ENCODE results near the gene MARVELD3.
"Not testable (repeated sequence)": the region's sequence is repeated elsewhere in the genome, so short reads cannot be mapped to it uniquely, and the experiment has no call there.

MARVELD3 gene, protein sequence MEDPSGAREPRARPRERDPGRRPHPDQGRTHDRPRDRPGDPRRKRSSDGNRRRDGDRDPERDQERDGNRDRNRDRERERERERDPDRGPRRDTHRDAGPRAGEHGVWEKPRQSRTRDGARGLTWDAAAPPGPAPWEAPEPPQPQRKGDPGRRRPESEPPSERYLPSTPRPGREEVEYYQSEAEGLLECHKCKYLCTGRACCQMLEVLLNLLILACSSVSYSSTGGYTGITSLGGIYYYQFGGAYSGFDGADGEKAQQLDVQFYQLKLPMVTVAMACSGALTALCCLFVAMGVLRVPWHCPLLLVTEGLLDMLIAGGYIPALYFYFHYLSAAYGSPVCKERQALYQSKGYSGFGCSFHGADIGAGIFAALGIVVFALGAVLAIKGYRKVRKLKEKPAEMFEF

GRCh38 chr16:71626018-71626857 lies at the start of gene MARVELD3:
TSS of gene MARVELD3 (plus strand) at chr16:71626184. CDS start at chr16:71626230, 46 bp downstream.
- Histone ChIP-seq H3K36me3 (no peaks in the 10 kb centered on the region), H3K4me2 (no peak within 1 kb of the TSS), H3K27ac (no peak within 1 kb of the TSS), H4K20me1 (no peaks in the 10 kb centered on the region), H3K9ac (no peak within 1 kb of the TSS), H3K4me3 (no peak within 1 kb of the TSS), H3K4me1 (peaks cover 19% of the 10 kb centered on the region), H3K27me3 (no peaks in the 10 kb centered on the region), H3K9me3 (peaks cover 11% of the 10 kb centered on the region)
- TF ChIP-seq Cebpa-rat (IDR thresholded peaks at IDR 0.05) = no peak

DNA sequence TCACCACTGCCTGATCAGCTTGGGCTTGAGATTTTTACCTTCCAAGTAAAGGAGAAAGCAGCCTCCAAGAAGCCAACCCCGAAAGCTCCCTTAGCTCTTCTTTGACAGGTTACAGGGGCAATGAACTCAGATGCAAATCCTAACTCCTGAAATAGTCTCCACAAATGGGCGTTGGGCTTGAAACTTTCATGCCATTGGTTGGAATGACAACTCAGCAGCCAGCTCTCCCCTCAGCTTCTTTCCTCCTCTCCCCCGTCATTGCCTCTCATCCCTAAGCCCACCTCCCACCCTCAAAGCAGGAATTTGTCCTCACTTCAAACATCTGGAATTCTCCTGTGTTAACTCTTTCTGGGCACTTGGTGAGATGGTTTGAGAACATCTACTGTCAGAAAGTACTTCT lies 49.0 kb upstream of the MARVELD3 start, which contains the start of gene TAT:
Gene TAT (minus strand): TSS at position 122 of the 400 bp plus-strand sequence. CDS start 677 bp downstream, outside the sequence.
- H3K9ac ChIP-seq = no peak within 1 kb of the TSS
- H3K4me2 ChIP-seq = no peak within 1 kb of the TSS
- H4K20me1 ChIP-seq = no peaks in the 10 kb centered on the region
- no peaks in the 10 kb centered on the region for H3K9me3 ChIP-seq
- H3K27me3 ChIP-seq = no peaks in the 10 kb centered on the region
- TF ChIP-seq Cebpa-rat (IDR thresholded peaks at IDR 0.05) = no peak
- no peak within 1 kb of the TSS for H3K4me3 ChIP-seq
- no peaks in the 10 kb centered on the region for H3K4me1 ChIP-seq
- H3K36me3 ChIP-seq = no peaks in the 10 kb centered on the region
- H3K27ac ChIP-seq = no peak within 1 kb of the TSS

DNA sequence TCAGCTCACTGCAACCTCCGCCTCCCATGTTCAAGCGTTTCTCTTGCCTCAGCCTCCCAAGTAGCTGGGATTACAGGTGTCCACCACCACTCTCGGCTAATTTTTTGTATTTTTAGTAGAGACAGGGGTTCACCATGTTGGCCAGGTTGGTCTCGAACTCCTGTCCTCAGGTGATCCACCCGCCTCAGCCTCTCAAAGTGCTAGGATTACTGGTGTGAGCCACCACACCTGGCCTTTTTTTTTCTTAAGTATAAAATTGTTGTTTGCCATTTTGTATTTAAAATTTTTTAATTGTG lies 43.5 kb upstream of the MARVELD3 start:
- H3K4me2 ChIP-seq, H3K27ac ChIP-seq, H3K9me3 ChIP-seq, H3K9ac ChIP-seq, H3K4me1 ChIP-seq, H3K27me3 ChIP-seq, H4K20me1 ChIP-seq, H3K4me3 ChIP-seq, H3K36me3 ChIP-seq: not testable (repeated sequence)

DNA sequence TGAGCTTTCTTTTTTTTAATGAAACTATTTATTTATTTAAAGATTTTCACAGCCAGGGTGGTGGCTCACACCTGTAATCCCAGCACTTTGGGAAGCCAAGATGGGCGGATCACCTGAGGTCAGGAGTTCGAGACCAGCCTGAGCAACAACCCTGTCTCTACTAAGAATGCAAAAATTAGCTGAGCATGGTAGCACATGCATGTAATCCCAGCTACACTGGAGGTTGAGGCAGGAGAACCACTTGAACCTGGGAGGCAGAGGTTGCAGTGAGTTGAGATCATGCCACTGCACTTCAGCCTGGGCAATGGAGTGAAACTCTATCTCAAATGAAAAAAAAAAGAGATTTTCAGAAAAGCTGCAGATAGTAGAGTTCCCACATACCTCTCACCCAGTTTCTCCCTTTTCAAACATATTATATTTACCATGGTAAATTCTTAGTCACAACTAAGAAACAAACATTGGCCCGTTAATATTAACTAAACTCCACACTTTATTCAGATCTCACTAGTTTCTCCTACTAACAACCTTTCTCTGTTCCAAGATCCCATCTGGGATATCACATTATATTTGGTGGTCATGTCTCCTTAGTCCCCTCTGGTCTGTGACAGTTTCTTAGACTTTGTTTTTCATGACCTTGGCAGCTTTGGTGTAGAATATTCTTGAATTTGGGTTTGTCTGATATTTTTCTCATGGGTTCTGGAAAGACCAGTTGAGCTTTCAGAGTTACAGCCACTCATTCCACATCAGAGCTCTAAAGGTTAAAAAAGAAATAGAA lies 41.3 kb upstream of the MARVELD3 start:
- no peak overlapping the region for H3K27ac ChIP-seq
- peaks cover 21% of the 10 kb centered on the region for H3K4me1 ChIP-seq
- H3K27me3 ChIP-seq = no peaks in the 10 kb centered on the region
- no peak overlapping the region for H3K9ac ChIP-seq
- H4K20me1 ChIP-seq = no peaks in the 10 kb centered on the region
- no peaks in the 10 kb centered on the region; the same call in 1 of the 2 replicates for H3K9me3 ChIP-seq
- no peak overlapping the region for H3K4me2 ChIP-seq
- no peak for TF ChIP-seq Cebpa-rat (IDR thresholded peaks at IDR 0.05)
- no peaks in the 10 kb centered on the region for H3K36me3 ChIP-seq
- H3K4me3 ChIP-seq = no peak overlapping the region

- no peaks in the 10 kb centered on the region; the same call in 1 of the 2 replicates for H3K9me3 ChIP-seq
- H3K36me3 ChIP-seq = no peaks in the 10 kb centered on the region
- no peak overlapping the region for H3K9ac ChIP-seq
- TF ChIP-seq Cebpa-rat (IDR thresholded peaks at IDR 0.05) = no peak
- H4K20me1 ChIP-seq = no peaks in the 10 kb centered on the region
- no peak overlapping the region for H3K4me2 ChIP-seq
- no peak overlapping the region for H3K4me3 ChIP-seq
- H3K27me3 ChIP-seq = no peaks in the 10 kb centered on the region
- H3K4me1 ChIP-seq = peaks cover 21% of the 10 kb centered on the region
- H3K27ac ChIP-seq = no peak overlapping the region
These were observed 40.7 kb upstream of the MARVELD3 start for GRCh38 chr16:71585318-71585703.

DNA sequence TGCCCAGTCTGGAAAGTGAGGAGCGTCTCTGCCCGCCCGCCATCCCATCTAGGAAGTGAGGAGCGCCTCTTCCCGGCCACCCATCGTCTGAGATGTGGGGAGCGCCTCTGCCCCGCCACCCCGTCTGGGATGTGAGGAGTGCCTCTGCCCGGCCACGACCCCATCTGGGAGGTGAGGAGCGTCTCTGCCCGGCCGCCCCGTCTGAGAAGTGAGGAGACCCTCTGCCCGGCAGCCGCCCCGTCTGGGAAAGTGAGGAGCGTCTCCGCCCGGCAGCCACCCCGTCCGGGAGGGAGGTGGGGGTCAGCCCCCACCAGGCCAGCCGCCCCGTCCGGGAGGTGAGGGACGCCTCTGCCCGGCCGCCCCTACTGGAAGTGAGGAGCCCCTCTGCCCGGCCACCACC lies 36.6 kb upstream of the MARVELD3 start:
- H3K27ac ChIP-seq, H4K20me1 ChIP-seq, H3K9ac ChIP-seq, H3K27me3 ChIP-seq, H3K36me3 ChIP-seq, H3K9me3 ChIP-seq, H3K4me3 ChIP-seq, H3K4me2 ChIP-seq: not testable (repeated sequence)
- peaks cover 21% of the 10 kb centered on the region for H3K4me1 ChIP-seq

DNA sequence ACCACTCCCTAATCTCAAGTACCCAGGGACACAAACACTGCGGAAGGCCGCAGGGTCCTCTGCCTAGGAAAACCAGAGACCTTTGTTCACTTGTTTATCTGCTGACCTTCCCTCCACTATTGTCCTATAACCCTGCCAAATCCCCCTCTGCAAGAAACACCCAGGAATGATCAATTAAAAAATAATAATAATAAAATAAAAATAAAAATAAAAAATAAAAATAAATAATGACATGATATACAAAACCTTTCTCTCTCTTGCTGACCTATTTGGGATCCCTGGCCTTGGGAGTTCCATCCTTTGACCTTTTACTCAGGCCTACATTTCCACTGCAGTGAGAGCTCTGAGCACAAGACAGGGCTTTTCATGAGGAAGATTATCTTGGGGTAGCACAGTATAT lies 35.9 kb upstream of the MARVELD3 start:
- not testable (repeated sequence) for H3K36me3 ChIP-seq, H3K4me2 ChIP-seq, H4K20me1 ChIP-seq, H3K4me3 ChIP-seq, H3K9me3 ChIP-seq, H3K27ac ChIP-seq, H3K27me3 ChIP-seq, H3K9ac ChIP-seq
- H3K4me1 ChIP-seq = peaks cover 21% of the 10 kb centered on the region

- H3K9ac ChIP-seq = no peak overlapping the region
- no peak overlapping the region for H3K4me3 ChIP-seq
- H3K4me1 ChIP-seq = peaks cover 21% of the 10 kb centered on the region
- no peaks in the 10 kb centered on the region for H3K27me3 ChIP-seq
- H3K9me3 ChIP-seq = no peaks in the 10 kb centered on the region; the same call in 1 of the 2 replicates
- no peak overlapping the region for H3K4me2 ChIP-seq
- no peak overlapping the region for H3K27ac ChIP-seq
- H3K36me3 ChIP-seq = no peaks in the 10 kb centered on the region
- TF ChIP-seq Cebpa-rat (IDR thresholded peaks at IDR 0.05) = no peak
- H4K20me1 ChIP-seq = no peaks in the 10 kb centered on the region
These were observed 35.4 kb upstream of the MARVELD3 start for GRCh38 chr16:71590584-71590983.

DNA sequence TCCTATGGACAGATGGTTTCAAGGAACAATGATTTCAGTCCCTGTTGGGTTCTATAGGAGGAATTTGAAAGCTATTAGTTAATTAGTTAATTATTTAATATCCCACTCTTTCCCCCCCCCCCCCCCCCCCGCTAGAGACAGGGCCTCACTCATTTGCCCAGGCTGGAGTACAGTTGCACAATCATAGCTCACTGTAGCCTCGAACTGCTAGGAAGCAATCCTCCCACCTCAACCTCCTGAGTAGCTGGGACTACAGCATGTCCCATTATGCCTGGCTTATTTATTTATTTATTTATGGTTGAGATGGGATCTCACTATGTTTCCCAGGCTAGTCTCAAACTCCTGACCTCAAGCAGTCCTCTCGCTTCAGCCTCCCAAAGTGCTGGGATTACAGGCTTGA lies 34.1 kb upstream of the MARVELD3 start:
- no peaks in the 10 kb centered on the region for H4K20me1 ChIP-seq
- no peaks in the 10 kb centered on the region for H3K27me3 ChIP-seq
- no peaks in the 10 kb centered on the region; the same call in 1 of the 2 replicates for H3K9me3 ChIP-seq
- H3K4me1 ChIP-seq = peaks cover 17% of the 10 kb centered on the region
- no peaks in the 10 kb centered on the region for H3K36me3 ChIP-seq
- no peak overlapping the region for H3K4me2 ChIP-seq
- no peak for TF ChIP-seq Cebpa-rat (IDR thresholded peaks at IDR 0.05)
- no peak overlapping the region for H3K4me3 ChIP-seq
- H3K9ac ChIP-seq = no peak overlapping the region
- no peak overlapping the region for H3K27ac ChIP-seq
